Hepatic stellate cell (primary cell): Measurements from ENCODE around the gene PLOD3.
"Not testable (repeated sequence)": the region's sequence is repeated elsewhere in the genome, so short reads cannot be mapped to it uniquely, and the experiment has no call there.

Experiments
- DNase-seq: peaks from one replicate; pipeline ENCODE4 v3.0.0; 2011; ENCODE audit warnings: low spot score

Gene PLOD3, protein sequence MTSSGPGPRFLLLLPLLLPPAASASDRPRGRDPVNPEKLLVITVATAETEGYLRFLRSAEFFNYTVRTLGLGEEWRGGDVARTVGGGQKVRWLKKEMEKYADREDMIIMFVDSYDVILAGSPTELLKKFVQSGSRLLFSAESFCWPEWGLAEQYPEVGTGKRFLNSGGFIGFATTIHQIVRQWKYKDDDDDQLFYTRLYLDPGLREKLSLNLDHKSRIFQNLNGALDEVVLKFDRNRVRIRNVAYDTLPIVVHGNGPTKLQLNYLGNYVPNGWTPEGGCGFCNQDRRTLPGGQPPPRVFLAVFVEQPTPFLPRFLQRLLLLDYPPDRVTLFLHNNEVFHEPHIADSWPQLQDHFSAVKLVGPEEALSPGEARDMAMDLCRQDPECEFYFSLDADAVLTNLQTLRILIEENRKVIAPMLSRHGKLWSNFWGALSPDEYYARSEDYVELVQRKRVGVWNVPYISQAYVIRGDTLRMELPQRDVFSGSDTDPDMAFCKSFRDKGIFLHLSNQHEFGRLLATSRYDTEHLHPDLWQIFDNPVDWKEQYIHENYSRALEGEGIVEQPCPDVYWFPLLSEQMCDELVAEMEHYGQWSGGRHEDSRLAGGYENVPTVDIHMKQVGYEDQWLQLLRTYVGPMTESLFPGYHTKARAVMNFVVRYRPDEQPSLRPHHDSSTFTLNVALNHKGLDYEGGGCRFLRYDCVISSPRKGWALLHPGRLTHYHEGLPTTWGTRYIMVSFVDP

DNA sequence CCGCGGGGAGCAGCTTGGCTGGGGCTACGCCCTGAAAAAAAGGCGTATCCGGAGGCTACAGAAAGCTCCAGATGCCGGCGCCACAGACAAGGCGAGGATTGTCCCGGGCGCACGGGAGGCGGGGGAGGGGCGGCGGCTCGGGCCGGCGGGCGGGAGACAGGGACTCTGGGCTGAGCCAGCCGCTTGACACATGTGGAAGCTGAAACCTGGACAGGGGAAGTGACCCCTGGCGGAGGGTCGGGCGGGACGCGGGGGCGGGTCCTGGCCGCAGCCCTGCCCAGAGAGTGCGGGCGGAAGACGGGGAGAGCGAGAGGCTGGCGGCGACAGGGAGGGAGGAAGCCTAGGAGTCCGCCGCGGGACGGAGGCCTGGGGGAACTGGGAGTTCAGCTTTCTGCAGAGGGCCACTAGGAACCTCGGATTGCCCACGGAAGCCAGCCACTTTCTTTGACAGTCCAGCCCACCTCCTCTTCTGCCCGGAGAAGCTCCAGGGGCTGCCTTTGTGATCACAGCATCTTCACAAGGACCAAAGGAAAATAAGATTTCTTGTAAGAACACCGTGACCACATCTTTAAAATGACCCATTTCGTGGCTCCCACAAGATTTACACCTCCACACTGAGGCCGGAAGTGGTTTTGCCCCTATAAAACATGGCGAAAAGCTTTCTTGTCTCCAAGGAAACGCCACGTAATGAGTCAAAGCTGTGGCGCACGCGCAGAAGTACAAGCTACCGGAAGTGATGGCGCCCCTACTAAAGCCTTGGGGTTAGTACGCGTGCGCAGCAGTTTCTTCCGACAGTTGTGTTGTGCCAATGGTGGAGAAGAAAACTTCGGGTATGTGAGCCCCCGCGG, at the start of gene PLOD3, which contains the start of gene ZNHIT1:
PLOD3 (minus strand) TSS at position 194 of the 848 bp plus-strand sequence. CDS start 307 bp downstream, outside the sequence.
ZNHIT1 (plus strand) TSS at position 778 of the 848 bp plus-strand sequence; CDS start at position 809, 31 bp downstream.
- peak; percentile 100 for DNase-seq

DNA sequence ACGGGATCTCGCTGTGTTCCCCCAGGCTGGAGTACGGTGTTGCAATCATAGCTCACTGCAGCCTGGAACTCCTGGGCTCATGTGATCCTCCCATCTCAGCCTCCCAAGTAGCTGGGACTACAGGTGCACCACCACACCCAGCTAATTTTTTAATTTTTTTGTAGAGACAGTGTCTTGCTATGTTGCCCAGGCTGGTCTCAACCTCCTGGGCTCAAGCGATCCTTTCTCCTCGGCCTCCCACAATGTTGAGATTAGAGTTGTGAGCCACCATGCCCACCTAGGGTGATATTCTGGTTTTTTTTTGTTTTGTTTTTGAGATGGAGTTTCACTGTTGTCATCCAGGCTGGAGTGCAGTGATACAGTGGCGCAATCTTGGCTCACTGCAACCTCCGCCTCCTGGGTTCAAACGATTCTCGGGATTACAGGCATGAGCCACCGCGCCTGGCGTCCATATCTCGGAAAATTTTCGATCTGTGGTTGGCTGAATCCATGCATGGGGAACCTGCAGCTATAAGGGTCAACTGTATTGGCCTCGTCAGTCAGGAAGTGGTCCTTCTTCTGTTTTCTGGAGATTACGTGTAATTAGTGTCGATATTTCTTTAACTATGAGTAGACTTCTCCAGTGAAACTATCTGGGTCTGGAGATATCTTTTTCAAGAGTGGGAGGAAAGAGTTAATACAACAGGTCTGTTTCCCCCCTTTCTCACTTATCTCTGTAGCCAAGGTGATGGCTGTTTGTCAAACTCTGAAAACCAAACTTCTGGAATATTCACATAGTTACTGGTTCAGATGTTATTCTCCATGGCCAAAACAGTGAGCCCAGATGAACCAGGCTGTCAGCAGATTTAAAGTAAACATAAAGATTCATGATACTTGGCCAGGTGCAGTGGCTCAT, 48.5 kb upstream of the PLOD3 start:
- DNase-seq: no peak

DNA sequence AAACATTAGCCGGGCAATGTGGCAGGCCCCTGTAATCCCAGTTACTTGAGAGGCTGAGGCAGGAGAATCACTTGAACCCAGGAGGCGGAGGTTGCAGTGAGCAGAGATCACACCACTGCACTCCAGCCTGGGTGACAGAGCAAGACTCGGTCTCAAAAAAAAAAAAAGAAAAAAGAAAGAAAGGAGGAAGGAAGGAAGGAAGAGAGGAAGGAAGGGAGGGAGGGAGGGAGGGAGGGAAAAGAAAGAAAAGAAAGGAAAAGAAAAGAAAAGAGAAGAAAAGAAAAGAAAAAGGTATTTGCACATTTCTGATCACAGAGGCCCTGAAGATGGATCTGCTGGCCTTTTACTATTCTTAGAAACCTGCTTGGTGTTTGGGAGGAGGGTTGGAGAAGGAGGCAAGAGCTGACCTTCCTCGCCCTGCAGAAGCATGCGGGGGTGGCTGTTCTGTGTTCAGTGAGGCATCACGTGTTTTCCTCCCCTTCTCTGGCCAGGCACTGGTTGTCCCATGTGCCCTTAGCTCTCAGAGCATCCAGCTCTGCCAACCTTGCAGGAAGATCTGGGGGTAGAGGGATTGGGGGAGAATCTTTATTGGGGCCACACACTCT, 46.8 kb upstream of the PLOD3 start:
- not testable (repeated sequence) for DNase-seq

DNA sequence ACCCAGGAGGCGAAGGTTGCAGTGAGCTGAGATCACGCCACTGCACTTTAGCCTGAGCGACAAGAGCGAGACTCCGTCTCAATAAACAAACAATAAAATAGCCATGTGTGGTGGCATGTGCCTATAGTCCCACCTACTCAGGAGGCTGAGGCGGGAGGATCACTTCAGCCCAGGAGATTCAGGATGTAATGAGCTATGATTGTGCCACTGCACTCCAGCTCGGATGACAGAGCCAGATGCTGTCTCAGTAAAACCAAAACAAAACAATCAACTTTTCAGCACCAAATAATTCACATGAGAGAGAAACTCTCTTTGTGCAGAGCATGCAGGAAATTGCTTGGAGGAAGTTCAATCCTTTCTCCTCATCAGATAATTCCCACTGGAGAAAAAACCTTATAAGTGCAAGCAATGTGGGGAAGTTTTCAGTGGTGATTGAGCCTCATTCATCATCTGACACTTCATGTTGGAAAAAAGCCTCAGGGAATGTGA, 40.9 kb upstream of the PLOD3 start:
- DNase-seq: no peak

DNA sequence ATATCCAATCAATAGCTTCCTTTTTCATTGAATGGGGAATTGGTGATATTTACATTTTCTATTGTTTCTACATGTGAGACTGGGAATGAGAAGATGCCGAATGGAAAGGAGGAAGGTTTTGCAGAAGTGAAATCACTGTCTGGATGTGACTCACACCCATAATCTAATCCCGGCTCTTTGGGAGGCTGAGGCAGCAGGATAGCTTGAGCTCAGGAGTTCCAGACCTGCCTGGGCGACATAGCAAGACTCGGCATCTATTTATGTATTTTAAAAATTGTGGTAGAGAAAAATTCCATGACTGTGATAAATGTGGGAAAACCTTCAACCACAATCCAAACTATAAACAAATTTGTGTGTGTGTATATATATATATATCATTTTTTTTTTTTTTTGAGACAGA, 38.4 kb upstream of the PLOD3 start:
- no peak for DNase-seq

DNA sequence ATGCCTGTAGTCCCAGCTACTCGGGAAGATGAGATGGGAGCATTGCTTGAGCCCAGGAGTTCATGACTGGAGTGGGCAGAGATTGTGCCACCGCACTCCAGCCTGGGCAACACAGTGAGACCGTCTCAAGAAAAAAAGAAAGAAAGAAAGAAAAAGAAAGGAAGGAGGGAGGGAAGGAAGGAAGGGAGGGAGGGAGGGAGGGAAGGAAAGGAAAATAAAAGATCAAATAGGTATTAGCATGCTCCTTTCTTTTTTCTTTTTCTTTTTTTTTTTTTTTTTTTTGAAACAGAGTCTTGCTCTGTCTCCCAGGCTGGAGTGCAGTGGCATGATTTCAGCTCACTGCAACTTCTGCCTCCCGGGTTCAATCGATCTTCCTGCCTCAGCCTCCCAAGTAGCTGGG, 35.8 kb upstream of the PLOD3 start:
- DNase-seq: not testable (repeated sequence)

DNA sequence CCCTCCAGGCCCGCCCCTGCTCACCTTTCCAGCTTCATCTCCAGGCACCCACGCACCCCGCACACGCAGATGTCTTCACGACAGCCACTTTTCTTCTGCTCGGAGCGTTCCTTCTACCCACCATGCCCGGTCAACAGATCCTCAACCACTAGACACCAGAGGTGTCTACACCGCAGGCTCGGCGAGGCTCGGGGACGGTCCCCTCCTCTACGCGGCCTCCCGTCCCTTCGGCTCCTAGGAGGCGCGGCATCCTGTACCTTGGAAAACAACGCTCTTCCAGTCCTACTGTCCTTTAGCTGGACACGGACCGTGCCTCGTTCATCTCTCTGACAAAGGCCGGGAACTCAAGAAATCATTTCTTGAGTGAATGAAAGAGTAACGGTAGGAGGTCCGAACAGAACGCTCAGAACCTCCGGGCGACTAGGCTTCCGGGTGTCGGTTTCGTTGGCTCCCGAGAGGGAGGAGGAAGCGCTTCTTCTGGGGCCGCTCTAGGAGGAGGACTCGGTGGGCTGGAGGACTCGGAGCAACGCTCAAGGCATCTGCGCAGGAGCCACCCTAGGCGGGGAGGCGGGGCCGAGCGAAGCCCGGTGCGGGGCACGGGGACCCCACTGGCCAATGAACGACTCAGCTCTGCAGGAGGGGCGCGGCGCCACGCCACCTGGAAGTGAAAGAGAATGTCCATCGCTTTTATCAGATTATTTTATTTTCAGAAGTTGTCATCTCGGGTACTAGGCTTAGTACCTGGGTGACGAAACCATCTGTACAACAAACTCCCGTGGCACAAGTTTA, 34.7 kb upstream of the PLOD3 start:
- DNase-seq: peak; percentile 98

DNA sequence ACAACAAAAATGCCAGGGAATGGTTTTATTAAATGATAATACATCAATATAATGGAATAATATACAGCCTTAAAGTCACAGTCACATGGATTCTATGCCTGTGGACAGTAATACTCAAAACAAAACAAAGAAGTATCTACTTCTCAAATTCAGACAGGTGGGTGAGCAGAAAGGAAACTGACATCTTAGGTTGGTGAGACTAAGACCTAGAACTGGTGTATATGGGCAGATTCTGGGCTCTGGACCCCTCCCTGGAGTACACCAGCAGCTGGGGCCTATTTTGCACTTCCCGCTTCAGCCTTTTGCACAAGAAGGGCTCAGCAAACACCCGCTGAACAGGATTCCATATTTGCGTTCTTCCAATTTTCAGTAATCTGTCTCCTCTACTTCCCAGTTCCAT, 32.9 kb upstream of the PLOD3 start:
- no peak for DNase-seq

DNA sequence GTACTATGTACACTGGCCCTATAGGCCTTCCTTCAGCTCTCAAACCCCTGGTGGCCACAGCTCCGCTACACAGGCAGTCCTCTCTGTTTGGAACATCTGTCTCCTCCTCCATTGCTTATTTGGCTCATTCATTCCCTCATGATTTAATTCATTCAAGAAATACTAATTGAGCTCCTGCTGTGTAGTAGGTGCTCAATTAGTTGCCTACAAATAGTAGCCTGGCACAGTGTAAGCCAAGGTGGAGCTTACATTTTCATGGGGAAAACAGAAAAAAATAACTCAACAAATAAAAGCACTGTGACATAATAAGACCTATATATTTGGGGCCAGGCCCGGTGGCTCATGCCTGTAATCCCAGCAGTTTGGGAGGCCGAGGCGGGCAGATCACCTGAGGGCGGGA, 30.9 kb upstream of the PLOD3 start:
- DNase-seq: no peak

DNA sequence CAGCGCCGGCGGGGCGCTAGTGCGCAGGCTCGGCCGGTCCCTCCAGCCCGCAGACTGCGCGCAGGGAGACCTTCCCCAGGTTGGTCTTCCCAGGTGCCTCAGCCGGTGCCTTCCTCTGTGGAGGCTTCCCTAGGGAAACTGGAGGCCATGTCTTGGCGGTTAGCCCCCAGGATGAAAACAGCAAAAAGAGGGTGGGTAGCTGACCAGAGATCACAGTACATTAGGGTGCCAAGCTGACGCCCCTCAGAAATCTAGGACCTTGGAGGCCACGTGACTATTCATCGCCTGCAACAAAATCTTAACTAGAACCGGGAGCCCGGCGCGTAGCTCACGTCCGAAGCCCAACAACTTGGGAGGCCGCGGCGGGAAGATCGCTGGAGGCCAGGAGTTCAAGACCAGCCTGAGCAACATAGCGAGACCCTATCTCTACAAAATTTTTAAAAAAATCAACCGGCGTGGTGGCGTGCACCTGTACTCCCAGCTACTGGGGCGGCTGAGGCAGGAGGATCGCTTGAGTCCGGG, 27.8 kb upstream of the PLOD3 start:
- no peak for DNase-seq

DNA sequence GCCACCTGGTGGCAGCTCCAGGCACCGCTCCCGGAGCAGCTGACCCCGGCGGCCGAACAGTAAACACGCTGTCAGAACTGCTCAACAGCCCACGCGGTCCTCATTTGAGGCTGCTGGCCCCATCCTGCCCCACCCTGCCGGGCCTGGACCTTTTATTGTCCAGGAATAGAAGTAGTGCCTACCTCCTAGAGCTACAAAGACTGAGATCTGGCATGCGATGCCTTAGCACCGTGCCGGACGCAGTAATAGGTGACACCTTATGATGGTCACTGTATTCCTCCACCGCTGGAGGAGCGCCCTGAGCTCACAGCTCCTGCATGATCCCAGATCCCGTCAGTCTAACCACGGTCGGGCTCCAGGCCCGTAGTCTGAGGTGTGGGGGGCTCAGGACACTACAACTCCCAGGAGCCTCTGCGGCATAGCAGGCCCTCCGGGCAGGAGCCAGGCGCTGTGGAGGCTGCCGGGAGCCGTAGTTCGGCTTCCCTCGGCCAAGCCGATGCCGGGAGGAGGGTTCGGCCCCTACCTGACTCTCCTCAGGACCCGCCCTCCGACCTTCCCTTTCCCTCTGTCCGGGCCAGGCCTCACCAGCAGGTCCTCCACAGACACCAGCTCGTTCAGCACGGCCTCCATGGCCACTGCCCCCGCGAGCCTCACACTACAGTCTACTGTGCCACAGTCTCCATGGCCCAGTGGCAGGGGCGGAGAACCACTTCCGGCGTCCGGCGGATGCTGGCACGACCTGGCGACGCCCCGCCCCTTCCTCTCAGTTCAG, 27.2 kb upstream of the PLOD3 start, which contains the start of gene FIS1:
FIS1 (minus strand) TSS at position 707 of the 772 bp plus-strand sequence; CDS start at position 630, 77 bp downstream.
- DNase-seq: peak; percentile 95

DNA sequence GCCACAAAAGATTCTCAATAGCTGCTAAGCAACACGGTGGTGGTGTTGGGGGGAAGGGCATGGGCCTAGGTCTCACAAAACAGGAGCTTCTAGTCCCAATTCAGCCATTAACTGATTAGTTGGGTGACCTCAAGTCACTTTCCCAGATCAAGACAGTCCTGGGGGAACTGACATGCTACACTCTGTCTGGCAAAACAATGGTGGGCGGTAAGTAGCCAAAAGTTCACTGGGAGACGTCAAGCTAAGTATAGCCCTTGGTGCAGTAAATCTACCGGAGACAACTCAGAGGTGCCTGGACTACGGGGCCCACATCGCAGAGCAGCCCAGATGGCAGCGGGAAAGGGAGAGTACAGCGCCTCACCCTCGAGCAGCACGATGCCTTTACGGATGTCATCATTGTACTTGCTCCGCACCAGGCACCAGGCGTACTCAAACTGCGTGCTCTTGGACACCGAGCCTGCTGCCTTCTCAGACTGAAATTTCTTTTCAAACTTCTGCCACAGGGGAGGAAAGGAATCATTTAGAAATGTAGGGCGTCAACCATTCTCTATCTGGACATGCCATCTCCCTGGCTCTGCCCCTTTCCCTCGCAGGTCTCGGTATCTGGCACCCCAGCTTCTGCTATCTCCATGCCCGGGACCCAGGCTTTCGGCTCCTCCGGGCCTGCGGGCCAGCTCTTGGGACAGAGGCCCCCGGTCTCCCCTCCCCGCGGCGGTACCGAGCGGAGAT, 26.4 kb upstream of the PLOD3 start:
- no peak for DNase-seq

DNA sequence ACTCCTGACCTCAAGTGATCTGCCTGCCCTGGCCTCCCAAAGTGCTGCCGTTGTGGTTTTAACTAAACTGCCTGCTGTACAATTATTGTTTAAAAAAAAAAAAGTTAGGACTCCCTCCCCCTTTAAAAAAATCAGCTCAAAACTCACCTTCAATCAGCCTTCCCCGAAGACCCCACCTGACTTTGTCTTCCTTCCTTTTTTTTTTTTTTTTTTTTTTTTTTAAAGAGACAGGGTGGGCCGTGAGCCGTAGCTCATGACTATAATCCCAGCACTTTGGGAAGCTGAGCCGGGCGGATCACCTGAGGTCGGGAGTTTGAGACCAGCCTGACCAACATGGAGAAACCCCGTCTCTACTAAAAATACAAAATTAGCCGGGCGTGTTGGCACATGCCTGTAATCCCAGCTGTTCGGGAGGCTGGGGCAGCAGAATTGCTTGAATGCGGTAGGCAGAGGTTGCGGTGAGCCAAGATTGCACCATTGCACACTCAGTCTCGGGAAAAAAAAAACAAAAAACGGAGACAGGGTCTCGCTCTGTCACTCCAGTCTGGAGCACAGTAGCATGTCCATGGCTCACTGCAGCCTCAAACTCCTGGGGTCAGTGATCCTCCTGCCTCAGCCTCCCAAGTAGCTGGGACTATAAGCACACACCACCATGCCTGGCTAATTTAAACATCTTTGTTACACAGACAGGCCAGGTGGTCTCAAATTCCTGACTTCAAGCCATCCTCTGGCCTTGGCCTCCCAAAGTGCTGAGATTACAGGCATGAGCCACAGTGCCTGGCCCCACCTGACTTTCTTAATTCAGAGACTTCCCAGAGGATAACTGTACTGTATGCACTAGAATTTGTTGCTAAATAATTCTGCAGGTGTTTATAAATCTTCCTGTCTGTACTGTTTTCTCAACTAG, 24.3 kb upstream of the PLOD3 start:
- DNase-seq: no peak

DNA sequence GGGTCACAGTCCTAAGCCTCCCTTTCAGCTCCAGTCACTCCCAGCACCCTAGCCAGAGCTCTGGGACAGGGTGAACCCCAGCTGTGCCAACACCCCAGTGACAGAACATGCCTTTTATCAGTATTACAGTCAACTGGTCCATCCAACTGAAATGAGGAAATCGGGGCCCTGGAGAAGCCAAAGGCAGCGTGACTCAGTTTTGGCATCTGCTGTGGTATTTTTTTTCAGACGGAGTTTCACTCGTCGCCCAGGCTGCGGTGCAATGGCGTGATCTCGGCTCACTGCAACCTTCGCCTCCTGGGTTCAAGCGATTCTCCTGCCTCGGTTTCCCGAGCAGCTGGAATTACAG, 23.6 kb upstream of the PLOD3 start:
- no peak for DNase-seq

DNA sequence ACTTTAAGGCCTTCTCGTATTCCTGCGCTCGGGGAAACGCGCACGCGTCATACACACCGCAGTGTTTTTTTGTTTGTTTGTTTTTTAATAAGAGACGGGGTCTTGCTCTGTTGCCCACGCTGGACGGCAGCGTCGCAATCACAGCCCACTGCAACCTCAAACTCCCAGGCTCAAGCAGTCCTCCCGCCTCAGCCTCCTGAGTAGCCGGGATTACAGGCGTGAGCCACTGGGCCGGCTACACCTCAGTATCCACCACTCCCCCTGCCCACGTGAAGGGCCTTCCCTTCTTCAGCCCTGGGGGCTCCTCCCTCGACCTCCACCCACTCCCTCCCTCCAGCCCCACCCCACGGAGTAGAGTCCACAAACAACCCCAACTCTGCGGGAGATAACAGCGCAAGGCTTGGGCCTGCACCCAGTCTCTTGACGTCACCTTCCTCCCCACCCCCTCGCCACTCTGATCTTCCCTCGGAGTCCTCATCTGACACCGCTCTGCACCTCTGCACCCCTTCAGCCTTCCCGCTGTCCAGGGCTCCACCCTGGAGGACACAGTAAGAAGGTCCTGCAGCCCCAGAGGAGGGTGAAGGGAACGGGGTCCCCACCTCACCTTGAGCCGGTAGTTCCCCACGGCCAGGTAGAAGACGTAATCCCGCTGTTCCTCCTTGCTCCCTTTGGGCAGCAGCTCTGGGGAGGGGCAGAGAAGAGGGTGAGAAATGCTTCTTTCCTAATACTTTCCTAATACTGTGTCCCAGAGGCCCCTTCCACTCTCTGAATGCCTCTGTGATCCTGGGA, 23.0 kb upstream of the PLOD3 start:
- DNase-seq: no peak

DNA sequence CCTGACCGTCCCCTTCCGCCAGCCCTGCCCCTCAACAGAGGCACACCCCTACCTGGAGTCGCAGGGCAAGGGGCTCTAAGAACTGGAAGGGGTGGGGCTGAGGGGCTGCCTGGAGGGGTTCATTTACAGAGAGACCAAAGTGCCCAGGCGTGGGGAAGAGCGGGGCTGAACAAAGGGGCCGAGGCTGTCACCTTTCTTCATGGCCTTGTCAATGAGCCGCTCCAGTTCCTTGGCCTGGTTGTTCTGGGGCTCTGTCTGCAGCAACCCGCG, 22.5 kb upstream of the PLOD3 start:
- no peak for DNase-seq
